Adrenal gland (tissue), 5 donors: ENCODE measurements around the gene SSBP2.

ENCODE experiments used
- POLR2A ChIP-seq, 2 donors: fragments of 450-650 bp; IDR thresholded peaks; one replicate each; pipeline ENCODE4 v1.6.1; 2017; ENCODE audit warnings: antibody characterized with exemption in 2 of 2, mild to moderate bottlenecking in 2 of 2, moderate library complexity in 1 of 2
- TF ChIP-seq, protein P1 (sequence below), 6 experiments: fragments of 450-650 bp in 4 of 6; fragments of 200-600 bp in 2 of 6; sonication (generic) in 1 of 6; IDR thresholded peaks; 1 replicate in 5 of 6; 2 replicates in 1 of 6; pipeline versions ENCODE4 v1.5.1 to v1.8.0; 2016 to 2021; ENCODE audit warnings: antibody characterized with exemption in 6 of 6, mild to moderate bottlenecking in 2 of 6, moderate library complexity in 1 of 6
- donor health status: DM: no; HTN: no; CAD: no.

DNA sequence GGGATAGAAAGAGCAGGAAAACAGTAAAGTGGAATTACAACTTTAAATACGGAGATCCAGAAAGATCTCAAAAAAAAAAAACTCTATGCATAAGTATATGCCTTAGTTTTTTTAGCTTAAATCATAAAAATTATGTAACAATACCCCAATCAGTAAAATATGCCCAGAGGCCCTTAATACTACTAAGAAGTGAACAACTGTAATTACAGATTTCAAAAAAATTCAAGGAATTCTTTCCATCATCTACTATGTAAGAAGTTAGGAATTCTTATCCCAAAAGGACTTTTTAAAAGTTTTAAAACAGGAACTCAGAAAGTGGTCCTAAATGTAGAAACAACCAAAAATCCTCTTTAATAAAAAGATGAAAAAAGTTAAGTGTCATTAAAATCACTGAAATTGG, 111.3 kb downstream of the SSBP2 start:
- no peak for TF ChIP-seq POLR2A (IDR thresholded peaks at IDR 0.05)
- TF ChIP-seq, protein P1, sequence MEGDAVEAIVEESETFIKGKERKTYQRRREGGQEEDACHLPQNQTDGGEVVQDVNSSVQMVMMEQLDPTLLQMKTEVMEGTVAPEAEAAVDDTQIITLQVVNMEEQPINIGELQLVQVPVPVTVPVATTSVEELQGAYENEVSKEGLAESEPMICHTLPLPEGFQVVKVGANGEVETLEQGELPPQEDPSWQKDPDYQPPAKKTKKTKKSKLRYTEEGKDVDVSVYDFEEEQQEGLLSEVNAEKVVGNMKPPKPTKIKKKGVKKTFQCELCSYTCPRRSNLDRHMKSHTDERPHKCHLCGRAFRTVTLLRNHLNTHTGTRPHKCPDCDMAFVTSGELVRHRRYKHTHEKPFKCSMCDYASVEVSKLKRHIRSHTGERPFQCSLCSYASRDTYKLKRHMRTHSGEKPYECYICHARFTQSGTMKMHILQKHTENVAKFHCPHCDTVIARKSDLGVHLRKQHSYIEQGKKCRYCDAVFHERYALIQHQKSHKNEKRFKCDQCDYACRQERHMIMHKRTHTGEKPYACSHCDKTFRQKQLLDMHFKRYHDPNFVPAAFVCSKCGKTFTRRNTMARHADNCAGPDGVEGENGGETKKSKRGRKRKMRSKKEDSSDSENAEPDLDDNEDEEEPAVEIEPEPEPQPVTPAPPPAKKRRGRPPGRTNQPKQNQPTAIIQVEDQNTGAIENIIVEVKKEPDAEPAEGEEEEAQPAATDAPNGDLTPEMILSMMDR (IDR thresholded peaks at IDR 0.05): no peak
